Measurements from ENCODE around the gene ACIN1. TPM values are rescaled to one million over a fixed set of nuclear protein-coding genes. Genes with fewer than 3 reads are reported as not detected.
A peak's percentile ranks its signal among the peaks of the same experiment; 100 is the strongest.
"Not testable (repeated sequence)": the region's sequence is repeated elsewhere in the genome, so short reads cannot be mapped to it uniquely, and the experiment has no call there.

ACIN1 gene
- total and polyA plus RNA-seq, 10 donors: 59.2 to 228 (median 186) TPM

GRCh38 chr14:23109769-23110168 lies 14.8 kb upstream of the ACIN1 start:
- no peak overlapping the region for H3K27ac ChIP-seq
- H3K9me3 ChIP-seq: no peaks in the 10 kb centered on the region
- no peak overlapping the region for H3K4me3 ChIP-seq
- TF ChIP-seq POLR2AphosphoS5 (IDR thresholded peaks at IDR 0.05) (no peak), POLR2A (IDR thresholded peaks at IDR 0.05) (no peak), CTCF (IDR thresholded peaks at IDR 0.05 in 8 of 11, conservative IDR thresholded peaks at IDR 0.05 in 3 of 11) (no peak)
- H3K4me1 ChIP-seq: peaks cover 0 to 52% (median 20%) of the 10 kb centered on the region in 6 donors
- 85 to 97% (median 85%) methylated on average over 1 of the region's 1 CpG for WGBS, 5 donors
- intact Hi-C loops (cut with DNase I; ENCODE audit: low total_unique reads): no loop called here
- DNase-seq: no peak
- no peaks in the 10 kb centered on the region for H3K36me3 ChIP-seq
- peaks cover 0 to 28% (median 0%) of the 10 kb centered on the region in 7 donors for H3K27me3 ChIP-seq (replicated peaks in 1 of 7)

GRCh38 chr14:23108169-23108568 lies 13.2 kb upstream of the ACIN1 start:
- H3K27ac ChIP-seq; intact Hi-C loops (cut with DNase I; ENCODE audit: low total_unique reads): not testable (repeated sequence)
- WGBS, 5 donors: 87 to 95% (median 90%) methylated on average over 24 of the region's 24 CpGs

DNA sequence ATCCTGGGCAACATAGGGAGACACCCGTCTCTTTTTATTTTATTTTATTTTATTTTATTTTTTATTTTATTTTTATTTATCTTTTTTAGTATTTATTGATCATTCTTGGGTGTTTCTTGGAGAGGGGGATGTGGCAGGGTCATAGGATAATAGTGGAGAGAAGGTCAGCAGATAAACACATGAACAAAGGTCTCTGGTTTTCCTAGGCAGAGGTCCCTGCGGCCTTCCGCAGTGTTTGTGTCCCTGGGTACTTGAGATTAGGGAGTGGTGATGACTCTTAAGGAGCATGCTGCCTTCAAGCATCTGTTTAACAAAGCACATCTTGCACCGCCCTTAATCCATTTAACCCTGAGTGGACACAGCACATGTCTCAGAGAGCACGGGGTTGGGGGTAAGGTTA lies 12.7 kb upstream of the ACIN1 start:
- 88 to 99% (median 94%) methylated on average over 2 to 4 of the region's 5 CpGs for WGBS, 5 donors
- not testable (repeated sequence) for H3K36me3 ChIP-seq

More at GRCh38 chr14:23108169-23108568, 13.2 kb upstream of the ACIN1 start:
- not testable (repeated sequence) for H3K9me3 ChIP-seq, H3K4me3 ChIP-seq, H3K36me3 ChIP-seq
- Histone ChIP-seq H3K27me3 (replicated peaks in 1 of 7) (peaks cover 0 to 19% (median 0%) of the 10 kb centered on the region in 7 donors), H3K4me1 (peaks cover 0 to 36% (median 12%) of the 10 kb centered on the region in 6 donors)
- DNase-seq: peak; percentile 30

GRCh38 chr14:23106747-23107045 lies 11.8 kb upstream of the ACIN1 start:
- intact Hi-C loops (cut with DNase I; ENCODE audit: low total_unique reads): no loop called here
- no peak for TF ChIP-seq POLR2AphosphoS5 (IDR thresholded peaks at IDR 0.05)
- TF ChIP-seq CTCF (IDR thresholded peaks at IDR 0.05 in 8 of 11, conservative IDR thresholded peaks at IDR 0.05 in 3 of 11): no peak
- no peak for TF ChIP-seq POLR2A (IDR thresholded peaks at IDR 0.05)
- Histone ChIP-seq H3K36me3 (no peaks in the 10 kb centered on the region), H3K9me3 (no peaks in the 10 kb centered on the region), H3K4me1 (peaks cover 0 to 27% (median 8%) of the 10 kb centered on the region in 6 donors), H3K27me3 (replicated peaks in 1 of 7) (peaks cover 0 to 9% (median 0%) of the 10 kb centered on the region in 7 donors), H3K27ac (no peak overlapping the region), H3K4me3 (no peak overlapping the region)
- peak; percentile 7 for DNase-seq

More for the DNA sequence above, 12.7 kb upstream of the ACIN1 start:
- DNase-seq; H3K9me3 ChIP-seq; intact Hi-C loops (cut with DNase I; ENCODE audit: low total_unique reads); H3K4me3 ChIP-seq; H3K27ac ChIP-seq: not testable (repeated sequence)
- H3K4me1 ChIP-seq: peaks cover 0 to 30% (median 10%) of the 10 kb centered on the region in 6 donors
- peaks cover 0 to 15% (median 0%) of the 10 kb centered on the region in 7 donors for H3K27me3 ChIP-seq (replicated peaks in 1 of 7)

- Histone ChIP-seq H3K9me3 (no peaks in the 10 kb centered on the region), H3K27me3 (replicated peaks in 1 of 7) (no peaks in the 10 kb centered on the region), H3K27ac (peak overlapping the region in 1 of 8 donors; percentile 48), H3K36me3 (peaks cover 0 to 1% (median 0%) of the 10 kb centered on the region in 6 donors), H3K4me3 (no peak overlapping the region), H3K4me1 (peaks cover 0 to 20% (median 8%) of the 10 kb centered on the region in 6 donors)
- no peak for DNase-seq
- WGBS, 5 donors: 81 to 97% (median 84%) methylated on average over 4 of the region's 4 CpGs
- intact Hi-C loops (cut with DNase I; ENCODE audit: low total_unique reads): no loop called here
- no peak for TF ChIP-seq POLR2A (IDR thresholded peaks at IDR 0.05)
- TF ChIP-seq POLR2AphosphoS5 (IDR thresholded peaks at IDR 0.05): no peak
- TF ChIP-seq CTCF (IDR thresholded peaks at IDR 0.05 in 8 of 11, conservative IDR thresholded peaks at IDR 0.05 in 3 of 11): no peak
These were observed 10.4 kb upstream of the ACIN1 start for GRCh38 chr14:23105348-23105824.

Data from spleen (tissue), 11 donors.